Endothelial cell (in vitro differentiated cells): ENCODE results near the gene CRYBG1. TPM values are rescaled to one million over a fixed set of nuclear protein-coding genes. Genes with fewer than 3 reads are reported as not detected.

Experiments used
- DNase-seq: peaks from one replicate; pipeline ENCODE4 v3.0.0; 2021; ENCODE audit warnings: low spot score
- H3K27ac Mint-ChIP-seq: one replicate; pipeline ENCODE4 v1.8.0; 2021; ENCODE audit warnings: mixed read lengths, inconsistent platforms; ENCODE audit not compliant: unreplicated experiment
- H3K27me3 Mint-ChIP-seq: one replicate; pipeline ENCODE4 v1.8.0; 2021; ENCODE audit warnings: mild to moderate bottlenecking, moderate library complexity, mixed read lengths, inconsistent platforms; ENCODE audit not compliant: unreplicated experiment
- H3K36me3 Mint-ChIP-seq: one replicate; pipeline ENCODE4 v1.8.0; 2021; ENCODE audit warnings: mild to moderate bottlenecking, low read depth, mixed read lengths, inconsistent platforms; ENCODE audit not compliant: unreplicated experiment
- H3K4me1 Mint-ChIP-seq: one replicate; pipeline ENCODE4 v1.8.0; 2021; ENCODE audit warnings: mild to moderate bottlenecking, mixed read lengths, inconsistent platforms; ENCODE audit not compliant: unreplicated experiment
- H3K4me3 Mint-ChIP-seq: one replicate; pipeline ENCODE4 v1.8.0; 2021; ENCODE audit warnings: mild to moderate bottlenecking, mixed read lengths, inconsistent platforms; ENCODE audit not compliant: unreplicated experiment
- H3K9me3 Mint-ChIP-seq: one replicate; pipeline ENCODE4 v1.8.0; 2021; ENCODE audit warnings: mixed read lengths, inconsistent platforms; ENCODE audit not compliant: unreplicated experiment
- total RNA-seq: library from RNA; stranded (reverse); fragmentation: NEBNext Ultra II Directional; extraction: Animal tissue kit (Norgen Biotek cat#: 25700); gene quantifications from one replicate; pipeline ENCODE4 v1.2.1, GENCODE V29; 2021; ENCODE audit not compliant: unreplicated experiment
- TF ChIP-seq, protein P1 (sequence below): fragments of 200-600 bp; sonication (generic); IDR thresholded peaks from one replicate; pipeline ENCODE4 v1.5.0; 2021; ENCODE audit warnings: antibody characterized with exemption; ENCODE audit not compliant: unreplicated experiment

The CRYBG1 gene
- total RNA-seq, 1 donor from 2014 or later, result 0.08 TPM

DNA sequence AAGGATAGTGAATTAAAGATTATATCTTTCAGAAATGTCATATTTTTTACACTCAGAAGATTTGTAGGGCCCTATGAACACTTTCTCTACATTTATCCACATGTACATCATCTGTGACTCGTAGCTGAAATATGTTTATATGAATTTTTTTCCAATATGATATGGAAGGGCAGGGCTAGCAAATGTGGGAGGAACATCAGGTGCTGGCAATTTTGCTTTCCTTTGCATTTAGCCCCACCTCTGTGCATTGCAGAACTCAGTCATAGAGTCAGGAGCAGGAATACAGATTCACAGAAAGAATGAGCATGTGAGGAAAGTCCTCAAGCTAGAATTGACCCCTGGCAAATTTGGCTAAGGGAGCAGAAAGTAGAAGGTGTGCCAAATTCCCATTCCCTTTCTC is 129.9 kb downstream of the CRYBG1 start:
- no peaks in the 10 kb centered on the region for H3K9me3 Mint-ChIP-seq

DNA sequence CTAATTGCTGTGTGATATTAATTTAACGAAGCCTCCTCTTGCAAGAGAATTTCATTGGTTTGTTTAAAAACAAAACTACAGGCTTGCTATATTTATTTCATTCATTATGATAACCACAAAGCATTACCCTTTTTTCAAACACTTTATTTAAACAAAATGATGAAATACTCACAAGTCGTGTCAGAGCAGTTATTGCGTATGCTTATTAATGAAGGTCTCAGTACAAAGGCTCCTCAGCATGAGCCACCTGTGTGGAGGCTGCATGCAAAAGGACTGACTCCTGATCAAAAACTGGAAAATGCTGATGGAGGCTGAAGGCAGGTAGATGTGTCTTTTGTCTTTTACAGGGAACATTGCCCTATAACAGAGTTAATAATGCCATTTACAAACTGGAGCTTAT is 130.5 kb downstream of the CRYBG1 start:
- DNase-seq, result no peak
- TF ChIP-seq, protein P1, sequence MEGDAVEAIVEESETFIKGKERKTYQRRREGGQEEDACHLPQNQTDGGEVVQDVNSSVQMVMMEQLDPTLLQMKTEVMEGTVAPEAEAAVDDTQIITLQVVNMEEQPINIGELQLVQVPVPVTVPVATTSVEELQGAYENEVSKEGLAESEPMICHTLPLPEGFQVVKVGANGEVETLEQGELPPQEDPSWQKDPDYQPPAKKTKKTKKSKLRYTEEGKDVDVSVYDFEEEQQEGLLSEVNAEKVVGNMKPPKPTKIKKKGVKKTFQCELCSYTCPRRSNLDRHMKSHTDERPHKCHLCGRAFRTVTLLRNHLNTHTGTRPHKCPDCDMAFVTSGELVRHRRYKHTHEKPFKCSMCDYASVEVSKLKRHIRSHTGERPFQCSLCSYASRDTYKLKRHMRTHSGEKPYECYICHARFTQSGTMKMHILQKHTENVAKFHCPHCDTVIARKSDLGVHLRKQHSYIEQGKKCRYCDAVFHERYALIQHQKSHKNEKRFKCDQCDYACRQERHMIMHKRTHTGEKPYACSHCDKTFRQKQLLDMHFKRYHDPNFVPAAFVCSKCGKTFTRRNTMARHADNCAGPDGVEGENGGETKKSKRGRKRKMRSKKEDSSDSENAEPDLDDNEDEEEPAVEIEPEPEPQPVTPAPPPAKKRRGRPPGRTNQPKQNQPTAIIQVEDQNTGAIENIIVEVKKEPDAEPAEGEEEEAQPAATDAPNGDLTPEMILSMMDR, result no peak
- H3K9me3 Mint-ChIP-seq, result no peaks in the 10 kb centered on the region
- H3K27ac Mint-ChIP-seq, result no peak overlapping the region
- no peaks in the 10 kb centered on the region for H3K36me3 Mint-ChIP-seq
- H3K4me3 Mint-ChIP-seq, result no peak overlapping the region
- H3K4me1 Mint-ChIP-seq, result peaks cover 10% of the 10 kb centered on the region
- H3K27me3 Mint-ChIP-seq, result no peaks in the 10 kb centered on the region

More for the DNA sequence above, 129.9 kb downstream of the CRYBG1 start:
- Mint-ChIP-seq H3K27ac (no peak overlapping the region), H3K4me1 (peaks cover 10% of the 10 kb centered on the region), H3K4me3 (no peak overlapping the region), H3K27me3 (no peaks in the 10 kb centered on the region), H3K36me3 (no peaks in the 10 kb centered on the region)
- TF ChIP-seq, protein P1, result no peak
- no peak for DNase-seq

DNA sequence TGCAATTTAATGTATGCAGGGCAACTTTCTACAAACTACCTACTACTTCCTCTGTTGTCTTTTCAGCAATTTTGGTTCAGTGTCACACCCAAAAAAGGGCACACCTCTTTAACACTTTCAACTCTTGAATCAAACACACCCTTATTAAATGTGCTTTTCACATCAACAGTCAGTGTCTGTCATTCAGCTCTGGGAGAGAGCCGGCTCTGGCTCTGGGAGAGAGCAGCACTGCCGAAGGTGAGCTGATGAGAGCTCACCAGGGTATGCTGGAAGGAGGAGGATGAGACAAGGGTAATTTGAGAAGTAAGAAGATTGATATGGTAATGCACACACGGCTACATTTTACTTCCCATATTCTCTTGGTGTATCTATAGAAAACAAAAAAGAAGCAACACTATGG is 134.5 kb downstream of the CRYBG1 start:
- Mint-ChIP-seq H3K4me3 (no peak overlapping the region), H3K9me3 (no peaks in the 10 kb centered on the region), H3K27me3 (no peaks in the 10 kb centered on the region), H3K4me1 (peaks cover 3% of the 10 kb centered on the region), H3K27ac (no peak overlapping the region), H3K36me3 (no peaks in the 10 kb centered on the region)
- DNase-seq, result no peak
- TF ChIP-seq, protein P1, result no peak

DNA sequence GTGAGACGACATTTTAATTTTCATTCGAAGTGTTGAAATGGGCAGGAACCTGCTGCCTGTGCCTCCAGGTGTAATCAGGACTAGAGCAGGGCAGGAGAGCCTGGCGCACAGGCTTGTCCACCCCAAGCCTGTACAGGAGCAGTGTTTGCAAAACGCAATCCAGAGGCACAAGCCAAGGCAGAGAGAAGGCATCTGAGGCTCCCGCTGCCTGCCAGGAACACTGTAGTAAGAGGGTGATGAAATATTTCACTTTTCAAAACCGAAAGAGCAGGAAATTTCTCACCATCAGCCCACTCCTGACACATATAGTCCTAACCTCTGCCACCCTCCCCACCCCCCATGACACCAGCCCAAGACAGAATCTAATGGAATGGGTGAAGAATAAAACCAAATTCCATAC is 136.3 kb downstream of the CRYBG1 start:
- Mint-ChIP-seq H3K4me1 (peaks cover 3% of the 10 kb centered on the region), H3K9me3 (no peaks in the 10 kb centered on the region), H3K27ac (no peak overlapping the region), H3K27me3 (no peaks in the 10 kb centered on the region), H3K4me3 (no peak overlapping the region), H3K36me3 (no peaks in the 10 kb centered on the region)
- DNase-seq, result no peak
- TF ChIP-seq, protein P1, result no peak

DNA sequence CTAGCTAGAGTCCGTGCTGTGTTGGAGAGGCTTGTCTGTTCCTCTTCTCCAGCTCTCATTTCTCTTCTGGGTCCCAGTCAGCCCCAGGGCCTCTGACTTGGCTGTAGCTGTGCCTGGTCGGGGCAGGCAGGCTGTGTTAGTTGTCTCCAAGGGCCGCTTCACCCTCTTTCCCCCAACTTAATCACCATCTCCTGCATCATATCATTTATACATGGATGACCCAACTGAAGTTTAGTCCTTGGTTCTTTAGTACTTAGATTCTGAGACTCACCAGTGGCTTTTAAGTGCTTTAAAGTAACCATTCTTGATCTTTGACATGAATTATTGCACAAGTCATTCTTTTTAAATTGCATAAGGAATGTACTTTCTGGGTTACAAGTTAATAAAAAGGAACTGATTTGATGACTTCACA is 141.4 kb downstream of the CRYBG1 start:
- H3K27ac Mint-ChIP-seq, result no peak overlapping the region
- H3K4me1 Mint-ChIP-seq, result no peaks in the 10 kb centered on the region
- TF ChIP-seq, protein P1, result no peak
- H3K36me3 Mint-ChIP-seq, result no peaks in the 10 kb centered on the region
- DNase-seq, result no peak
- H3K9me3 Mint-ChIP-seq, result no peaks in the 10 kb centered on the region
- H3K27me3 Mint-ChIP-seq, result no peaks in the 10 kb centered on the region
- H3K4me3 Mint-ChIP-seq, result no peak overlapping the region
